Measurements from ENCODE around the gene GNPTAB. TPM values are rescaled to one million over a fixed set of nuclear protein-coding genes. Genes with fewer than 3 reads are reported as not detected.

Gene GNPTAB
- total RNA-seq, 1 donor from 2014 or later = 46.0 TPM

GRCh38 chr12:101697197-101697929 is 133.4 kb downstream of the GNPTAB start, which contains the start of gene CHPT1:
TSS of gene CHPT1 (plus strand) at chr12:101697640. CDS start at chr12:101697862, 222 bp downstream.
- peak; percentile 55 for DNase-seq (ENCODE audit: low spot score)

DNA sequence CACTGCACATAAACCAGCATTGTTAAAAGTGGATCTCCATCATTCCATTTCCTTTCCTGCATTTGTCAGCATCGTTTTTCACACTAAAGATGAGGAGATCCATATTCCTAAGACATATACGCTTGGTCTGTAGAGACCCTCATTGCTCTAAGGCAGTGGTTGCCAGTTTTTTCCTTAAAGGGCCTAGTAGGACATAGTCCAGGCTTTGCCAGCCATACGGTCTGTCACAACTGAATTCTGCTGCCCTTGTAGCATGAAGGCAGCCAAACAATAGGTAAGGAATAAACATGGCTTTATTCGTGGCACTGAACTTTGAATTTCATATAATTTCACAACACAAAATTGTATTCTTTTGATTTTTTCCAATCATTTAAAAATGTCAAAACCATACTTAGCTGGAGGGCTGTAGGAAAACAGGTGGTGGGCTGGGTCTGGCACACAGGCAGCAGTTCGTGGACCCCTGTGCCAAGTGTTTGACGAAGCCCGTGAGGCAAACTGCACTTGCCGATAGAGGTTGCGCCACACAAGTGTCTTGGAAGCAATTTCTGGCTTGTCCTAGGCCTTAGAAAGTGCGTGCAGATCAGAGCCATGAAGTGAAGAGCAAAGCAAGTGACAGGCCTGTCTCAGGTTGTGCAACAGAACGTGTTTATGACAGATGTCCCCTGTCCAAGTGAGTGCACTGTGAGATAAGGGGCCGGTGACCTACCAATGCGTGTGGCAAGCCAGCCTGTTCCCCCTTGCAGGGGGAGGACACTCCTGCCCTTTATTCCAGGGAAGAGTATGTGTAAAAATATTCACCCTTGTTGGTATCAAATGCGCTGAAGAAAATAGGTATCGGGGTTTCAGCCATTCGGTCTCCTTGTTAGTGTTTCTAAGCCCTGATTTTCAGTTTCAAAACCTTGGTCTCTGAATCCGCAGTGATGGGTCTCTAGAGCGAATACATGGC is 134.2 kb downstream of the GNPTAB start:
- no peak for DNase-seq (ENCODE audit: low spot score)

- no peak for DNase-seq (ENCODE audit: low spot score)
These were observed 135.1 kb downstream of the GNPTAB start for GRCh38 chr12:101695706-101696105.

Other genes starting within 250 kb of the GNPTAB start
- 5.1 TPM for gene MYBPC1, start 236.0 kb downstream of the GNPTAB start, total RNA-seq (ENCODE audit: insufficient read depth, low replicate concordance)
- 32.7 TPM for gene CHPT1, start 133.3 kb downstream of the GNPTAB start, total RNA-seq (ENCODE audit: insufficient read depth, low replicate concordance)
- 5.5 TPM for gene SYCP3, start 91.5 kb downstream of the GNPTAB start, total RNA-seq (ENCODE audit: insufficient read depth, low replicate concordance)
- 7.2 TPM for gene DRAM1, start 46.6 kb upstream of the GNPTAB start, total RNA-seq (ENCODE audit: insufficient read depth, low replicate concordance)
- gene WASHC3, start 231.0 kb upstream of the GNPTAB start, total RNA-seq (ENCODE audit: insufficient read depth, low replicate concordance) = 93.2 TPM

Data from umbilical cord (tissue), 2 donors.